Measurements from ENCODE around the gene ENKUR.
A peak's percentile ranks its signal among the peaks of the same experiment; 100 is the strongest.

ENKUR gene, protein sequence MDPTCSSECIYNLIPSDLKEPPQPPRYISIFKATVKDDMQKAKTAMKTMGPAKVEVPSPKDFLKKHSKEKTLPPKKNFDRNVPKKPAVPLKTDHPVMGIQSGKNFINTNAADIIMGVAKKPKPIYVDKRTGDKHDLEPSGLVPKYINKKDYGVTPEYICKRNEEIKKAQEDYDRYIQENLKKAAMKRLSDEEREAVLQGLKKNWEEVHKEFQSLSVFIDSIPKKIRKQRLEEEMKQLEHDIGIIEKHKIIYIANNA

GRCh38 chr10:25015828-25016375, at the start of gene ENKUR:
Gene ENKUR, minus strand, starts transcription at chr10:25016158. Its CDS starts 222 bp downstream, at chr10:25015936.
- peak; percentile 83 for DNase-seq (ENCODE audit: low read depth)

GRCh38 chr10:25064401-25064800, 48.4 kb upstream of the ENKUR start:
- no peak for DNase-seq (ENCODE audit: low read depth)

GRCh38 chr10:25063644-25064043, 47.7 kb upstream of the ENKUR start:
- no peak for DNase-seq (ENCODE audit: low read depth)

GRCh38 chr10:25063157-25063556, 47.2 kb upstream of the ENKUR start:
- DNase-seq (ENCODE audit: low read depth): no peak

- no peak for DNase-seq (ENCODE audit: low read depth)
Observed at GRCh38 chr10:25061711-25062449, 45.9 kb upstream of the ENKUR start.

- DNase-seq (ENCODE audit: low read depth): no peak
Observed at GRCh38 chr10:25061125-25061524, 45.2 kb upstream of the ENKUR start.

DNA sequence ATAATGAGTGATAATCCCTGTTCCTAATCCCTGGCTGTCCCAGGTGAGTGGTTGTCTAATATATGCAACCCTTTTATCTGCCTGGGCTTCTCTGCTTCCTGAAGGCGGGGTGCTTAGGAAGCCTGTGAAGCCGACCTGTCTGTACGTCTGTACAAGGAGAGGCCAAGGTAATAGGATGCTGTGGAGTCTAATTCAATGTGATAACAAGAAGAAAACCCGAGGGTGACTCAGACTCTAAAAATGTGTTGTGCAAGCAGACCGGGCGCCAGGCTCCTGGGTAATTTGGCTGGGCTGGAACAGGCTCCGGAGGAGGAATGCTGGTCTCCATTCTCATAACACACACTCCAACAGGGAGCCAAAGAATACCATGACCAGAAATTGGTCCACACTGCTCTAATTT, 44.0 kb upstream of the ENKUR start:
- no peak for DNase-seq (ENCODE audit: low read depth)

- DNase-seq (ENCODE audit: low read depth): no peak
Observed at GRCh38 chr10:25057886-25058285, 41.9 kb upstream of the ENKUR start.

DNA sequence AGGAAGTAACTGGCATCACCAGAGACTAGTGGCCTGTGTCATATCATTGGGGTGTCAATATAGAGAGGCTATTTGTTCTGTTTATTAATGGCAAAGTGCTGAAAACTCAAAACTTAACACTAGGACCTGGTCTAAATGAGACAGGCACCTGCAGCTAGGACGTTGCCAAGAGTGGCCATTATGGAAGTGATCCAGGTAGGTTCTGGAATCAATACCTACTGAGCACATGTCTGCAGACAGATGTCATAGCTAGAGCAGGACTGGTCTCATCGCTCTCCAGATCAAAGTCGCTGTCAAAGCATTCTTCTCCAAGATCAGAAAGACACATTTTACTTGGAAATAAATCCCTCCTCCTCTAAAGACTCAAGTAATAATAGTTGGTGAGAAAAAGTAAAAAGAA, 40.8 kb upstream of the ENKUR start:
- DNase-seq (ENCODE audit: low read depth): no peak

GRCh38 chr10:25052012-25052411, 36.1 kb upstream of the ENKUR start:
- DNase-seq (ENCODE audit: low read depth): no peak

GRCh38 chr10:25050402-25050801, 34.4 kb upstream of the ENKUR start:
- no peak for DNase-seq (ENCODE audit: low read depth)

DNA sequence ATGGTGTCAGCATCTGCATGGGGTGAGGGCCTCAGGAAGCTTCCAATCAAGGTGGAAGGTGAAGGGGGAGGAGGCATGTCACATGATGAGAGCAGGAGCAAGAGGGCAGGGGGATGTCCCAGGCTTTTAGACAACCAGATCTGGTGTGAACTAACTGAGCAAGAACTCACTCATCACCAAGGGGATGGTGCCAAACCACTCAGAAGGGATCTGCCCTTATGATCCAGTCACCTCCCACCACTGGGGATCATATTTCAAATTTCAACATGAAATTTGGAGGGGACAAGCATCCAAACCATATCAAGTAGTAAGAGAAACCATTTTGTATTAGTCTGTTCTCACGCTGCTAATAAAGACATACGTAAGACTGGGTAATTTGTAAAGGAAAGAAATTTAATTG, 34.0 kb upstream of the ENKUR start:
- DNase-seq (ENCODE audit: low read depth): no peak

DNA sequence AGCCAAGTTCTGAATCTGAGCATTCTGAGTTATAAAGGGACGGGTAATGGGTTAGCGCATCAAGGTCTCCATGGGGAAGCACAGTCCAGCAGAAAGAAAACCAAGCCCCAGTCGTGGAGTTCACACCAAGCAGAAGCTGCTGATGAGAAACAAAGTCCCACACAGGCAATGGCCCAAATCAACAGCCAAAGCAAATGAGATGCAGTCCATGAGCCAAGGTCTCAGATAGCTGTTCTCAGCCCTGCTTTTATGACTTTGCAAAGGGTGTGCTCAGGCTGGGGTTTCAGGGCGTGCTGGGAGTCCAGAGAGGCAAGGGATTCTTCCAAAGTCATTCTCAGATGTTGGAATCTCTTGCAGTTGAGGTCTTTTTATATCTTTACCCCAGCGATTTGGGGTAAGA, 32.5 kb upstream of the ENKUR start:
- DNase-seq (ENCODE audit: low read depth): no peak

DNA sequence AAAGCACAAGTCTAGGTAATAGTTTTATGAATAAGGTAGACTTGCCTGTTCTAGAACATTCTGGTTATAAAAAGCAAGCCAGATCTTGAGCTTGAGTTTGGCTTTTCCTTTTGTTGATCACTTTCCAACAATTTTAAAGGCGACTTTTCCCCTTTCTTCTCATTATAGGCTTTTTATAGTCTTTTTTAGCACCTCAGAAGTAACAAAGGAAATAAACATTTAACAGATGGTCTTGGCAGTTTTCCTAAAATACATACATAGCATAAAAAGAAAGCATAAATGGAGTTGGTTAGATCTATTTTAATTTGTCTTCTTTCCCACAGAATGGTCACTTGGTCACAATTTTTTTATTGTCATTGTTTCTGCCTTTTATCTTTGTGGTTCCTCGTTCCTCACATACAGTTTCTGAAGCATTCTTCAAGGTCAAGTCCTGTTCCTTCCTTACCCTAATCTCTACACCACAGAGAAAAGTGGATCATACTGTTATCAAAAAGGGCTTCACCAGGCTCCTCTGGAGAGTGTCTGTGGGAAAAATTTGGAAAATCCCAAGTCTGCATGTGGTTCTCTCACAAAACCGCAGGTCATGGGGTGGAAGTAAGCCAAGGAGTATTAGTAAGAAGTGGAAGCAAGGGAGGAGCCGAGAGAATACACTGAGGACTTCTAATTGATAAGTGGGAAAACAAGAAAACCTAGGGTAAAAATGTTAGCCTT, 31.8 kb upstream of the ENKUR start:
- DNase-seq (ENCODE audit: low read depth): no peak

GRCh38 chr10:25047088-25047487, 31.1 kb upstream of the ENKUR start:
- DNase-seq (ENCODE audit: low read depth): no peak

- DNase-seq (ENCODE audit: low read depth): no peak
Observed at GRCh38 chr10:25046641-25047040, 30.7 kb upstream of the ENKUR start.

DNA sequence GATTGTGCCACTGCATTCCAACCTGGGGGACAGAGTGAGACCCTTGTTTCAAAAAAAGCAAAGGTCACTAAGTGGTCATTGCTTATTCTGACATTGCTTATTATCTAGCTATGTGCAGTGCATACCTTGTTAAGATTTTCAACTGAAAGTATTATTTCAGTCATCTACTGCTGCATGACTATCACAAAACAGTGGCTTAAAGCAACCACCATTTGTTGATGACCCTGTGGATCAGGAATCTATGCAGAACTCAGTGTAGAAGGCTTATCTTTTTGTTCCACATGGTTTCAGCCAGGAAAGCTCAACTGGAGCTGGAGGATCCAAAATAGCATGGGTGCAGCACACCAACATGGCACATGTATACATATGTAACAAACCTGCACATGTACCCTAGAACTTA, 23.6 kb upstream of the ENKUR start:
- DNase-seq (ENCODE audit: low read depth): no peak

DNA sequence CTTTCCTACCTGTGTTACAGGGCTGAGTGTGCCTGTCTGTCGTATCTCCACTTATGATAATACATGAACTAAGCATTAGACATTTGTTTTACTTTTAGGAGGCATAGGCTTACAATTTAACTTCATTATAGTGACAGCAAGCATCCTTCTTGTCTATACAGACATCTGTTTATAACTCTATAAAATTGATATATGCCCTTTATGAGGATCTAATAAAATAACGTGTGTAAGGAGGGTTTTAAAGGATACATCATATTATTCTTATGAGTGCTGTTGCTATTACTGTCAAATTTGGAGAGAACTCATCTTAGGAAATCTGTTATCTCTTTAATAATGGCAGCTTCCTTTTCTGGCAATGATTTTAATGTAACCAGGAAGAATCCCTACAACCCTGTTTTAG, 22.4 kb upstream of the ENKUR start:
- no peak for DNase-seq (ENCODE audit: low read depth)

DNA sequence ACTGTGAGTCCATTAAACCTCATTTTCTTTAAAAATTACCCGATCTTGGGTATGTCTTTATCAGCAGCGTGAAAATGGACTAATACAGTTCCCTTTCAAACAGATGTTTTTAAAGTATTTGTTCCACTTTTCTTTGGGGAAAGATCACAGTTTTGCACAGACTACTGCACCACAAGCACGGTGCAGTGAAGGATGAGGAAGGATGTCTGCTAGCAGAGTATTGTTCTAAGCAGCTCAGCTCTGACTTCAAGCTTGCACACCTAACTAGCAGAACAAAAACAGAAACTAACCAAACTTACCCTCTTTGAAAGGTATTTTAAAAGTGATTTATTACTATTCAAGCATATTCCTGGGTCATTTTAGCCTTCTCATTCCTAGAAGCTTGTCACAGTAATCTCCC, 20.4 kb upstream of the ENKUR start:
- DNase-seq (ENCODE audit: low read depth): no peak

DNA sequence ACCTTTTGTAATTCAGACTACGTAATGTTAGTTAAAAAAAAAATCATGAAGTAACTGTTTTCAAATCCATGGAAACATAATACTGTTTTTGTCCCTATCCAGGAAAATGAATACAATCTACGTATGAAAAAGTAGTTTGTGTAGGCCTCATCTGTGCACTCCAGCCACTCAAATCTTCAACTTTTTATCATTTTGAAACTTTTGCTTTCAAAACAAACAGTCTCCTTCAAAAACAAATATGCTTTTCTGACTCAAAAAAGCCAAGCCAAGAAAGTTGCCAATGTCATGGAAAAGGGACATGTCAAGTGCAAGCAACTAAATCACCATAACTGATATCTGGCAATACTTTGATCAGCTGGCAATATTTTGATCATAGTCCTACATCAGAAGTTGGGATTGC, 13.6 kb upstream of the ENKUR start:
- no peak for DNase-seq (ENCODE audit: low read depth)

DNA sequence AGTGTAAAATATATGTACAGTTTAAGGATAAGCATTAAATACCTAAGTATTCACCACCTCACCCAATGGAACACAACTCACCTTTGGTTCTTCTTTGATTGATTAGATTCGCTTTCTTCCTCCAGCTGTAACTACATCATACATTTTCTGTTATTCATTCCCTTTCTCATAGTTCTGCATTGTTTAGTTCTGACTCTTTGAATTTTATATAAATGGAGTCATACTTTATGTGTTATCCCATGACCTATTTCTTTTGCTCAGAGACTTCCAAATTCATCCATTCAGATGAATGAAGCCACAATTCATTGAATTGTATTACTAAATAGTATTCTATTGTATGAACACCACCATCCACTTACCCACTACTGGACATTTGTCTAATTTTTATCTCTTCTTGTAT, 12.8 kb upstream of the ENKUR start:
- no peak for DNase-seq (ENCODE audit: low read depth)

GRCh38 chr10:25026463-25026862, 10.5 kb upstream of the ENKUR start:
- no peak for DNase-seq (ENCODE audit: low read depth)

GRCh38 chr10:25024528-25024927, 8.6 kb upstream of the ENKUR start:
- DNase-seq (ENCODE audit: low read depth): no peak

Data from stimulated activated CD8-positive, alpha-beta memory T cell treated with anti-CD3 and anti-CD28 coated beads, Interleukin-15, amount 100 ng/mL, for 24 hours (primary cell).